ENCODE data around the gene ITGA6.

ITGA6 gene

DNA sequence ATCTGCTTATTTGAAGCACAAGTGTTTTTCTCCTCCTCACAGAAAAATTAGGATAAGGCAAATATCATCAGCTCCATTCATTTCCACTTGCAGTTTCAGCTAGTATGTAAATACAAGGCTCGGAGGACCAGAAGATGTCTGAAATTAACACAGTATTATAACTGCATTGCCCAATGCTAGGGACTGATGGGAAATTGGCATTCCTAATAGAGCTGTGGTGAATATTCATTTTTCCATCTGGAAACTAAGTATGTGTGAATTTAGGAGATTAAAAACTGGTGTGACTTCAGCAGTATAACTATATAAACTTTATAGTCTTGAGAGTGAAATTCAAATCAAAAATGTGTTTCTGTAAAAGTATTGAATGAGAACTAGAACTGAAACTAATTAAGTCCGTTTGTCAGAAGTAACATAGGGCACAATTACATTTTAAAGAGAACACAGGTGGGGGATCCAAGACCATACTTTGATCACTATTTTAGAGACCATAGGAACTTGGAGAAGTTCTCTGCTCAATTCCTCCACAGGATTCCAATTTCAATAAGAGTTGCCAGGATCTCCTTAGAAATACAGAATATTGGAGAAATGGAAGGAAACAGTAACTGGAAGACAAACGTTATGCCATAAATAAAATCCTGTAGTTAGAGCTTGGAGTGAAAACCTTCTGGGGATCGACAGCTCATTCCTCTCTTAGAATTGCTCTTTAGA lies 12.1 kb upstream of the ITGA6 start:
- no peak overlapping the region for H3K27ac ChIP-seq (ENCODE audit: low read depth, low read length)
- TF ChIP-seq, protein P1, sequence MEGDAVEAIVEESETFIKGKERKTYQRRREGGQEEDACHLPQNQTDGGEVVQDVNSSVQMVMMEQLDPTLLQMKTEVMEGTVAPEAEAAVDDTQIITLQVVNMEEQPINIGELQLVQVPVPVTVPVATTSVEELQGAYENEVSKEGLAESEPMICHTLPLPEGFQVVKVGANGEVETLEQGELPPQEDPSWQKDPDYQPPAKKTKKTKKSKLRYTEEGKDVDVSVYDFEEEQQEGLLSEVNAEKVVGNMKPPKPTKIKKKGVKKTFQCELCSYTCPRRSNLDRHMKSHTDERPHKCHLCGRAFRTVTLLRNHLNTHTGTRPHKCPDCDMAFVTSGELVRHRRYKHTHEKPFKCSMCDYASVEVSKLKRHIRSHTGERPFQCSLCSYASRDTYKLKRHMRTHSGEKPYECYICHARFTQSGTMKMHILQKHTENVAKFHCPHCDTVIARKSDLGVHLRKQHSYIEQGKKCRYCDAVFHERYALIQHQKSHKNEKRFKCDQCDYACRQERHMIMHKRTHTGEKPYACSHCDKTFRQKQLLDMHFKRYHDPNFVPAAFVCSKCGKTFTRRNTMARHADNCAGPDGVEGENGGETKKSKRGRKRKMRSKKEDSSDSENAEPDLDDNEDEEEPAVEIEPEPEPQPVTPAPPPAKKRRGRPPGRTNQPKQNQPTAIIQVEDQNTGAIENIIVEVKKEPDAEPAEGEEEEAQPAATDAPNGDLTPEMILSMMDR (IDR thresholded peaks at IDR 0.05; ENCODE audit: low read depth, low read length, poor library complexity, severe bottlenecking), result no peak
- TF ChIP-seq EZH2phosphoT487 (IDR thresholded peaks at IDR 0.05; ENCODE audit: borderline replicate concordance, low read length), result no peak
- H3K4me3 ChIP-seq (ENCODE audit: low read length), result no peak overlapping the region
- H3K4me2 ChIP-seq (ENCODE audit: low read length), result no peak overlapping the region
- H3K36me3 ChIP-seq (ENCODE audit: control insufficient read depth, low read length), result no peaks in the 10 kb centered on the region
- H3K79me2 ChIP-seq (ENCODE audit: control insufficient read depth, low read length), result no peaks in the 10 kb centered on the region
- H3K9me2 ChIP-seq (replicated peaks; ENCODE audit: control insufficient read depth, low read length), result no peaks in the 10 kb centered on the region
- H3K27me3 ChIP-seq (ENCODE audit: control insufficient read depth, low read length), result 0 out of 2 replicates have a peak, but pooled peaks cover 3% of the 10 kb centered on the region
- no peaks in the 10 kb centered on the region for H3K9me3 ChIP-seq (ENCODE audit: control insufficient read depth, insufficient read depth, low read length)
- H3K4me1 ChIP-seq (ENCODE audit: control insufficient read depth, low read length), result no peaks in the 10 kb centered on the region
- no peaks in the 10 kb centered on the region for H4K20me1 ChIP-seq (ENCODE audit: control insufficient read depth, insufficient read depth, low read depth, low read length)
- H3F3A ChIP-seq (ENCODE audit: control insufficient read depth, insufficient read depth), result no peaks in the 10 kb centered on the region

DNA sequence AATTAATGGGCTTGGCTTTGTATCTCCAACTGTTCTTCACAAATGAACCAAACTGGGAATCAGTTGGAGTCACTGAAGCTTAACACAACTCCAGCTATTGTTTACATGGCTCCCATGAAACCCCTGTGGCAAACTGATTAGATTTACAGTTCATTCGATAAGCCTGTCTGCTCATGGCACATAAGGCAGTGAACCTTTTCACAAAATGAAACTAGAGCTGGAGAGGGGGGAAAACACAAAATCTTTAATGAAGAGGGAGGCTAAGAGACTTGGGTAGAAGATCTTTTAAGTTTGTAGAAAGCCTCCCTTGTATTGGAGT lies 11.6 kb upstream of the ITGA6 start:
- H3K9me3 ChIP-seq (ENCODE audit: control insufficient read depth, insufficient read depth, low read length), result no peaks in the 10 kb centered on the region
- no peaks in the 10 kb centered on the region for H3K4me1 ChIP-seq (ENCODE audit: control insufficient read depth, low read length)
- no peaks in the 10 kb centered on the region for H3K36me3 ChIP-seq (ENCODE audit: control insufficient read depth, low read length)
- H3K4me3 ChIP-seq (ENCODE audit: low read length), result no peak overlapping the region
- H4K20me1 ChIP-seq (ENCODE audit: control insufficient read depth, insufficient read depth, low read depth, low read length), result no peaks in the 10 kb centered on the region
- no peaks in the 10 kb centered on the region for H3F3A ChIP-seq (ENCODE audit: control insufficient read depth, insufficient read depth)
- no peak overlapping the region for H3K27ac ChIP-seq (ENCODE audit: low read depth, low read length)
- no peaks in the 10 kb centered on the region for H3K9me2 ChIP-seq (replicated peaks; ENCODE audit: control insufficient read depth, low read length)
- H3K4me2 ChIP-seq (ENCODE audit: low read length), result no peak overlapping the region
- 0 out of 2 replicates have a peak, but pooled peaks cover 3% of the 10 kb centered on the region for H3K27me3 ChIP-seq (ENCODE audit: control insufficient read depth, low read length)
- no peak for TF ChIP-seq EZH2phosphoT487 (IDR thresholded peaks at IDR 0.05; ENCODE audit: borderline replicate concordance, low read length)
- TF ChIP-seq, protein P1 (IDR thresholded peaks at IDR 0.05; ENCODE audit: low read depth, low read length, poor library complexity, severe bottlenecking), result no peak
- H3K79me2 ChIP-seq (ENCODE audit: control insufficient read depth, low read length), result no peaks in the 10 kb centered on the region

DNA sequence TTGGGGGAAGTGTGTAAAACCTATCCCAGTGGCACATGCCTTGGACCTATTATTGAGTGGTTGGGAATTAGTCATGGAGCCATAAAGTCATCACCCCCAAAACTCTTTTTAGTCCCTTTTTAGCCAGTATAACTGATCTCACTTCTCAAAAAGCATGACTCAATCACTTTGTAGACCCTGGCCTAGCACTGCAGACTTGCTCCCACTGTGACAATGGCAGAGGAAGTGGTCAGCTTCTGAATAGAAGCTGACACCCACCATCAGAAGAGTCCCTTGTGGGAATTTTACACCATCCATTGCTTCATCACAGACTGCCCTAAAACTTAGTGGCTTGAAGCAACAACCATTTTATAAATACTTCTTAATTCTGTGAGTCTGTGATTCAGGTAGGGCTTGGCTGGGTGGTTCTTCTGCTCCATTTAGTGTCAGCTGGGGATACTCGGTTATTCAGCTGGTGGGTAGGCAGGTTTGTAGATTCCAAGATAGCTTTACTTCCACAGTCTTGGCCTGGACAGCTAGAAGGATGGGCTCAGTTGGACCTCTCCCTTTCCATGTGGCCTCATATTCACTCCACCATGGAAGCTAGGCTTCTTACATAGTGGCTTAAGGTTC lies 10.8 kb upstream of the ITGA6 start:
- no peaks in the 10 kb centered on the region for H3K79me2 ChIP-seq (ENCODE audit: control insufficient read depth, low read length)
- no peaks in the 10 kb centered on the region for H3K9me3 ChIP-seq (ENCODE audit: control insufficient read depth, insufficient read depth, low read length)
- TF ChIP-seq, protein P1 (IDR thresholded peaks at IDR 0.05; ENCODE audit: low read depth, low read length, poor library complexity, severe bottlenecking), result no peak
- TF ChIP-seq EZH2phosphoT487 (IDR thresholded peaks at IDR 0.05; ENCODE audit: borderline replicate concordance, low read length), result no peak
- H3K9me2 ChIP-seq (replicated peaks; ENCODE audit: control insufficient read depth, low read length), result no peaks in the 10 kb centered on the region
- H3K4me3 ChIP-seq (ENCODE audit: low read length), result no peak overlapping the region
- no peaks in the 10 kb centered on the region for H3F3A ChIP-seq (ENCODE audit: control insufficient read depth, insufficient read depth)
- H3K36me3 ChIP-seq (ENCODE audit: control insufficient read depth, low read length), result no peaks in the 10 kb centered on the region
- H3K4me1 ChIP-seq (ENCODE audit: control insufficient read depth, low read length), result no peaks in the 10 kb centered on the region
- no peak overlapping the region for H3K4me2 ChIP-seq (ENCODE audit: low read length)
- no peak overlapping the region for H3K27ac ChIP-seq (ENCODE audit: low read depth, low read length)
- H4K20me1 ChIP-seq (ENCODE audit: control insufficient read depth, insufficient read depth, low read depth, low read length), result no peaks in the 10 kb centered on the region
- H3K27me3 ChIP-seq (ENCODE audit: control insufficient read depth, low read length), result 0 out of 2 replicates have a peak, but pooled peaks cover 3% of the 10 kb centered on the region

All from DOHH2 (cell line).